Endothelial cell of umbilical vein (primary cell): ENCODE data around the gene CELSR3. TPM values are rescaled to one million over a fixed set of nuclear protein-coding genes. Genes with fewer than 3 reads are reported as not detected.

Experiments
- BruUV-seq: library from RNA; stranded (reverse); fragments of 400-500 nt; replicated peaks from 2 replicates; lab custom pipeline; 2021; lab: Mats Ljungman, UMichigan
- CTCF ChIA-PET: fragments of 300-600, 350-600 bp; sonication (Branson Sonifier 250); formaldehyde crosslinking; loops from one replicate; lab custom pipeline; 2021; ENCODE audit warnings: antibody characterized with exemption, inconsistent platforms; lab: Charles Lee
- POLR2A ChIA-PET: fragments of 300-600, 350-600 bp; sonication (Branson Sonifier 250); formaldehyde crosslinking; loops from one replicate; lab custom pipeline; 2021; ENCODE audit warnings: antibody characterized with exemption, inconsistent platforms; lab: Charles Lee
- DNase-seq: peaks from one replicate; pipeline ENCODE4 v3.0.0-alpha.2; 2011; ENCODE audit warnings: low read depth, low spot score
- FAIRE-seq: peaks from 2 replicates; lab custom pipeline; 2011; peaks lifted over from hg19 to GRCh38; lab: Jason Lieb, UNC
- H2AFZ ChIP-seq: 2 replicates; pipeline ENCODE4 v1.6.0; 2012; ENCODE audit warnings: low read depth, low read length, control low read depth, inconsistent platforms
- H3K27ac ChIP-seq: 2 replicates; pipeline ENCODE4 v1.5.1; 2011; ENCODE audit warnings: low read depth, mild to moderate bottlenecking, control low read depth, low read length, moderate library complexity; ENCODE audit not compliant: insufficient read depth
- H3K27me3 ChIP-seq, 2 experiments: 2 replicates each; pipeline versions ENCODE4 v1.6.0 to v1.6.1; 2011; ENCODE audit warnings: low read length in 2 of 2, mixed read lengths in 1 of 2; ENCODE audit not compliant: control insufficient read depth in 2 of 2, insufficient read depth in 2 of 2
- H3K36me3 ChIP-seq, 2 experiments: 2 replicates in 1 of 2; 3 replicates in 1 of 2; pipeline ENCODE4 v1.5.1; 2011; ENCODE audit warnings: low read length in 2 of 2, mild to moderate bottlenecking in 1 of 2, moderate library complexity in 1 of 2; ENCODE audit not compliant: control insufficient read depth in 2 of 2, insufficient read depth in 2 of 2; ENCODE audit errors: extremely low read depth in 1 of 2
- H3K4me1 ChIP-seq: 3 replicates; pipeline ENCODE4 v1.5.1; 2011; ENCODE audit warnings: mild to moderate bottlenecking, low read length; ENCODE audit not compliant: control insufficient read depth, insufficient read depth; ENCODE audit errors: extremely low read depth
- H3K4me2 ChIP-seq: 2 replicates; pipeline ENCODE4 v1.6.1; 2011; ENCODE audit warnings: low read length, control low read depth, mixed read lengths; ENCODE audit not compliant: insufficient read depth
- H3K4me3 ChIP-seq, 3 experiments: fragments of 200-600 bp in 1 of 3; sonication (generic), shearing (Covaris generic) in 1 of 3; replicated peaks in 1 of 3; 2 replicates each; pipeline ENCODE4 v1.5.1; 2011 to 2016; ENCODE audit warnings: control low read depth in 3 of 3, low read length in 3 of 3, mild to moderate bottlenecking in 2 of 3, inconsistent platforms in 1 of 3, low read depth in 1 of 3, moderate library complexity in 1 of 3; ENCODE audit not compliant: insufficient read depth in 1 of 3
- H3K79me2 ChIP-seq: 2 replicates; pipeline ENCODE4 v1.6.0; 2012; ENCODE audit warnings: low read length, inconsistent platforms; ENCODE audit not compliant: control insufficient read depth, insufficient read depth
- H3K9ac ChIP-seq: replicated peaks from 2 replicates; pipeline ENCODE3; 2011; ENCODE audit warnings: low read length, control low read depth; ENCODE audit not compliant: insufficient read depth; ENCODE audit errors: extremely low read depth
- H3K9me1 ChIP-seq: replicated peaks from 3 replicates; pipeline ENCODE4 v1.6.0; 2011; ENCODE audit warnings: mild to moderate bottlenecking, low read length; ENCODE audit not compliant: control insufficient read depth, insufficient read depth; ENCODE audit errors: extremely low read depth
- H3K9me3 ChIP-seq: replicated peaks from 2 replicates; pipeline ENCODE4 v1.5.1; 2012; ENCODE audit warnings: low read length, inconsistent platforms; ENCODE audit not compliant: control insufficient read depth, insufficient read depth
- H4K20me1 ChIP-seq: replicated peaks from 2 replicates; pipeline ENCODE3; 2011; ENCODE audit warnings: mild to moderate bottlenecking, low read length; ENCODE audit not compliant: control insufficient read depth, insufficient read depth; ENCODE audit errors: extremely low read depth
- POLR2AphosphoS5 ChIP-seq: IDR thresholded peaks from 2 replicates; pipeline ENCODE4 v1.6.1; 2012; ENCODE audit warnings: low read depth, mild to moderate bottlenecking, control low read depth, low read length, moderate library complexity; ENCODE audit not compliant: insufficient read depth
- dilution Hi-C: fragments of 300-500 bp; cut with MboI; formaldehyde crosslinking; loops from one replicate; pipeline ENCODE4 v1.15.0; 2019; ENCODE audit warnings: low sequenced_read_pairs; ENCODE audit not compliant: extremely low pct_ligation_motif_present
- intact Hi-C: fragments of 100-400 bp; cut with micrococcal nuclease; formaldehyde crosslinking; loops from one replicate; pipeline ENCODE4 v1.10.0; 2022
- polyA plus RNA-seq, 4 experiments: library from polyadenylated mRNA; depleted of rRNA in 3 of 4; stranded (reverse) in 3 of 4; unstranded in 1 of 4; fragments of >200 nt; gene quantifications; 2 replicates each; pipeline versions ENCODE4 v1.2.1 to v1.2.3, GENCODE V29; 2011 to 2012; ENCODE audit warnings: missing spikeins in 1 of 4
- total RNA-seq: library from RNA; stranded (reverse); gene quantifications from 2 replicates; pipeline ENCODE4 v1.2.3, GENCODE V29; 2021
- TF ChIP-seq, protein P1 (sequence below), 2 donors: IDR thresholded peaks; 1 replicate in 1 of 2; 2 replicates in 1 of 2; pipeline ENCODE4 v1.5.1; 2011; ENCODE audit warnings: low read length in 2 of 2, mild to moderate bottlenecking in 2 of 2, moderate library complexity in 2 of 2, control low read depth in 1 of 2, inconsistent platforms in 1 of 2, low read depth in 1 of 2; ENCODE audit not compliant: insufficient read depth in 1 of 2; ENCODE audit errors: extremely low read depth in 1 of 2

CELSR3 gene
- total and polyA plus RNA-seq, 2 donors (not counting 3 experiments of a cell fraction or from before 2014, with no cell fraction given) = 0.25 to 0.71 TPM

DNA sequence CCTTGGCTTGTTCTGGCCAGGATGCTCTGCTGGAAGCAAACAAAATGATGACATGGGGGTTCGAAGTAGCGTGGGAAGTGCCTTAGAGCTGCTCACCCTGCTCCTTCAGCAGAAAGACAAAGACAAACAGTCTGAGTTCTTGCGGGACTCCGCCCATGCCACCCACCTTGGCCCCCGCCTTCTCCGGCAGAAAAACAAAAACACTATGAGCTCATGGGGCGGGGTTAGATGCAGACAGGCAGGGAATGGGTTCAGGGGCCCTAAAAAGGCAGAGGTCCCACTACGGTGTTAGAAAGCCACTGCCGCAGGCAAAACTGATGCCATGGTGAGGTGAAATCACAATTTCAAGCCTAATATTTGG is 32.7 kb upstream of the CELSR3 start:
- peaks cover 21% of the 10 kb centered on the region for H3K4me1 ChIP-seq
- peak overlapping the region; percentile 57 for H3K9ac ChIP-seq
- POLR2A ChIA-PET = interaction anchor here (0.6 to 1.0 kb wide), 2 partner anchors 22 to 260 kb away, joined by 4 to 6 read pairs; partner anchors contain the start of gene IP6K2
- peak overlapping the region; percentile 31 for H3K4me2 ChIP-seq
- no peak overlapping the region for H3K4me3 ChIP-seq
- dilution Hi-C loops (no loop called here), intact Hi-C loops (loop anchor here (2.0 kb wide), 1 partner anchor 21 kb away; the partner anchor contains the start of gene IP6K2)
- CTCF ChIA-PET = interaction anchor here (0.7 to 1.7 kb wide), 4 partner anchors 10 to 60 kb away, joined by 3 to 5 read pairs (median 4); partner anchors contain the start of genes NCKIPSD and SLC26A6
- no TSS peak for BruUV-seq
- H3K9me1 ChIP-seq = no peaks in the 10 kb centered on the region
- H2AFZ ChIP-seq = no peak overlapping the region
- peak; percentile 72 for FAIRE-seq
- no peaks in the 10 kb centered on the region for H3K27me3 ChIP-seq
- H4K20me1 ChIP-seq = peaks cover 15% of the 10 kb centered on the region
- peaks cover 61% of the 10 kb centered on the region for H3K79me2 ChIP-seq
- TF ChIP-seq, protein P1, sequence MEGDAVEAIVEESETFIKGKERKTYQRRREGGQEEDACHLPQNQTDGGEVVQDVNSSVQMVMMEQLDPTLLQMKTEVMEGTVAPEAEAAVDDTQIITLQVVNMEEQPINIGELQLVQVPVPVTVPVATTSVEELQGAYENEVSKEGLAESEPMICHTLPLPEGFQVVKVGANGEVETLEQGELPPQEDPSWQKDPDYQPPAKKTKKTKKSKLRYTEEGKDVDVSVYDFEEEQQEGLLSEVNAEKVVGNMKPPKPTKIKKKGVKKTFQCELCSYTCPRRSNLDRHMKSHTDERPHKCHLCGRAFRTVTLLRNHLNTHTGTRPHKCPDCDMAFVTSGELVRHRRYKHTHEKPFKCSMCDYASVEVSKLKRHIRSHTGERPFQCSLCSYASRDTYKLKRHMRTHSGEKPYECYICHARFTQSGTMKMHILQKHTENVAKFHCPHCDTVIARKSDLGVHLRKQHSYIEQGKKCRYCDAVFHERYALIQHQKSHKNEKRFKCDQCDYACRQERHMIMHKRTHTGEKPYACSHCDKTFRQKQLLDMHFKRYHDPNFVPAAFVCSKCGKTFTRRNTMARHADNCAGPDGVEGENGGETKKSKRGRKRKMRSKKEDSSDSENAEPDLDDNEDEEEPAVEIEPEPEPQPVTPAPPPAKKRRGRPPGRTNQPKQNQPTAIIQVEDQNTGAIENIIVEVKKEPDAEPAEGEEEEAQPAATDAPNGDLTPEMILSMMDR (IDR thresholded peaks at IDR 0.05; ENCODE audit: extremely low read depth in 1 of 2, insufficient read depth in 1 of 2, low read depth in 1 of 2, low read length in 2 of 2) = no peak
- TF ChIP-seq POLR2AphosphoS5 = peak; percentile 37
- peak; percentile 57 for DNase-seq
- no peaks in the 10 kb centered on the region for H3K9me3 ChIP-seq
- H3K27ac ChIP-seq = peak overlapping the region; percentile 85
- peaks cover 30 to 40% of the 10 kb centered on the region in 2 experiments for H3K36me3 ChIP-seq
